ENCODE measurements around the gene DBNDD2. TPM values are rescaled to one million over a fixed set of nuclear protein-coding genes. Genes with fewer than 3 reads are reported as not detected.

DBNDD2 gene
- total RNA-seq, 1 donor from 2014 or later: 100 TPM

- TF ChIP-seq, protein P1, sequence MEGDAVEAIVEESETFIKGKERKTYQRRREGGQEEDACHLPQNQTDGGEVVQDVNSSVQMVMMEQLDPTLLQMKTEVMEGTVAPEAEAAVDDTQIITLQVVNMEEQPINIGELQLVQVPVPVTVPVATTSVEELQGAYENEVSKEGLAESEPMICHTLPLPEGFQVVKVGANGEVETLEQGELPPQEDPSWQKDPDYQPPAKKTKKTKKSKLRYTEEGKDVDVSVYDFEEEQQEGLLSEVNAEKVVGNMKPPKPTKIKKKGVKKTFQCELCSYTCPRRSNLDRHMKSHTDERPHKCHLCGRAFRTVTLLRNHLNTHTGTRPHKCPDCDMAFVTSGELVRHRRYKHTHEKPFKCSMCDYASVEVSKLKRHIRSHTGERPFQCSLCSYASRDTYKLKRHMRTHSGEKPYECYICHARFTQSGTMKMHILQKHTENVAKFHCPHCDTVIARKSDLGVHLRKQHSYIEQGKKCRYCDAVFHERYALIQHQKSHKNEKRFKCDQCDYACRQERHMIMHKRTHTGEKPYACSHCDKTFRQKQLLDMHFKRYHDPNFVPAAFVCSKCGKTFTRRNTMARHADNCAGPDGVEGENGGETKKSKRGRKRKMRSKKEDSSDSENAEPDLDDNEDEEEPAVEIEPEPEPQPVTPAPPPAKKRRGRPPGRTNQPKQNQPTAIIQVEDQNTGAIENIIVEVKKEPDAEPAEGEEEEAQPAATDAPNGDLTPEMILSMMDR (IDR thresholded peaks at IDR 0.05): no peak
- Histone ChIP-seq H3K27ac (no peak overlapping the region), H3K27me3 (no peaks in the 10 kb centered on the region), H3K4me3 (no peak overlapping the region), H3K9me3 (no peaks in the 10 kb centered on the region), H3K36me3 (peaks cover 22 to 37% of the 10 kb centered on the region in 2 donors), H3K4me1 (peaks cover 8 to 30% of the 10 kb centered on the region in 2 donors)
- DNase-seq (ENCODE audit: low spot score in 2 of 2): no peak
- intact Hi-C loops (cut with DNase I): no loop called here
Observed at GRCh38 chr20:45413479-45413878, 5.4 kb downstream of the DBNDD2 start.

DNA sequence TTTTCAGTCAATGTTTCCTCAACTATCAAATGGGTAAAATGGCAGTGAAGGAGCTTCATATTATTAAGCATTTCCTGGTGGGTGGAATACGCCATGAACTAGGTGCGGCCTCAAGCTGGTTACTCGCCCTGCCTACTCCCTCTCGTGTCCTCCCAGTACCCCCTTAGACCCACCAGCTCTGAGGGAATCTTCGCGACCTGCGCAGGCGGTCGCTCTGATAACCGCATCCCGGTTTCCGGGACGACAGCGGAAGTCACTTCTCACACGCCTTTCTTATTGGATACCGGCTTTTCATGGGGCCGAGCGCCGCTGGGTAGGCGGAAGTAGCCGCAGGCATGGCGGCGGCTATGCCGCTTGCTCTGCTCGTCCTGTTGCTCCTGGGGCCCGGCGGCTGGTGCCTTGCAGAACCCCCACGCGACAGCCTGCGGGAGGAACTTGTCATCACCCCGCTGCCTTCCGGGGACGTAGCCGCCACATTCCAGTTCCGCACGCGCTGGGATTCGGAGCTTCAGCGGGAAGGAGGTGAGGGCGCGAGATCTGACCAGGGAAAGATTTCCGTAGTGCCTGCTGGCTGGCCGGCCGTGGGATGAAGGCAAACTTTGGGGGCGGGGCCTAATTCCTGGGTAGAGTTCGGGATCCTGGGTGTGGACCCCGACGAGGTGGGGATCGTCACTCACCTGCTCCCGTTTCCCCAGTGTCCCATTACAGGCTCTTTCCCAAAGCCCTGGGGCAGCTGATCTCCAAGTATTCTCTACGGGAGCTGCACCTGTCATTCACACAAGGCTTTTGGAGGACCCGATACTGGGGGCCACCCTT lies 7.9 kb downstream of the DBNDD2 start, which contains the start of gene PIGT:
Gene PIGT (plus strand): TSS at position 320 of the 816 bp plus-strand sequence. CDS start 16 bp downstream, at position 336.
- intact Hi-C loops (cut with DNase I): loop anchor here (1.0 to 2.0 kb wide), 3 partner anchors 9 to 53 kb away; partner anchors contain the start of gene SYS1

DNA sequence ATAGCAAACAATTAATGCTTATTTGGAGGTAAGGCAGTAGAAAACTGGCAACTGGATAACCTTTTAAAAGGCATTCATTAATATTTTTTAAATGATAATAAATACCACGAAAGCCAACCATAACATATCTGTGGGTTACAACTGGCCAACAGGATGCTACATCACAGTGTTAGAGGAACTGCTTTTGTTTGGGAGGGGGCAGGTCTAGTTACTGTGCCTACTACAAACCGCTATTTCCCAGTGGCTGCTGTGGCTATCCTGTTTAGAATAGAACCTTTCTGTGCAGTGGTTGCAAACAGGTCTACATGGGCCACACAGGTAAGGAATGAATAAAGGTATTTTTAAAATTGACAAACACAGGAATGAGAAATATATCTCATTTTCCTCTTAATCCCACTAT lies 8.8 kb downstream of the DBNDD2 start:
- Histone ChIP-seq H3K4me3 (peak overlapping the region; percentile 89 to 91), H3K9me3 (no peaks in the 10 kb centered on the region), H3K4me1 (peaks cover 6 to 25% of the 10 kb centered on the region in 2 donors), H3K27ac (no peak overlapping the region), H3K36me3 (peaks cover 20 to 35% of the 10 kb centered on the region in 2 donors), H3K27me3 (no peaks in the 10 kb centered on the region)
- intact Hi-C loops (cut with DNase I): loop anchor here (1.0 to 2.0 kb wide), 2 partner anchors 10 to 20 kb away; no protein-coding TSS in a partner anchor
- TF ChIP-seq, protein P1 (IDR thresholded peaks at IDR 0.05): no peak
- DNase-seq (ENCODE audit: low spot score in 2 of 2): no peak

More for the DNA sequence above, 7.9 kb downstream of the DBNDD2 start, which contains the start of gene PIGT:
- Histone ChIP-seq H3K9me3 (no peaks in the 10 kb centered on the region), H3K4me3 (peak within 1 kb of the TSS; percentile 89 to 91), H3K27ac (peak within 1 kb of the TSS; percentile 76 to 83), H3K4me1 (peaks cover 6 to 25% of the 10 kb centered on the region in 2 donors), H3K36me3 (peaks cover 20 to 34% of the 10 kb centered on the region in 2 donors), H3K27me3 (no peaks in the 10 kb centered on the region)
- DNase-seq (ENCODE audit: low spot score in 2 of 2): peak; percentile 64 to 94
- TF ChIP-seq, protein P1 (IDR thresholded peaks at IDR 0.05): no peak

- Histone ChIP-seq H3K27me3 (no peaks in the 10 kb centered on the region), H3K27ac (peak overlapping the region; percentile 71 to 75), H3K9me3 (no peaks in the 10 kb centered on the region), H3K4me3 (no peak overlapping the region), H3K4me1 (peaks cover 6 to 25% of the 10 kb centered on the region in 2 donors), H3K36me3 (peaks cover 43 to 54% of the 10 kb centered on the region in 2 donors)
- intact Hi-C loops (cut with DNase I): loop anchor here (1.0 kb wide), 1 partner anchor 45 kb away; no protein-coding TSS in a partner anchor
- peak in 1 of 2 donors; percentile 90 for DNase-seq (ENCODE audit: low spot score in 2 of 2)
- TF ChIP-seq, protein P1 (IDR thresholded peaks at IDR 0.05): no peak
Observed at GRCh38 chr20:45419188-45420091, 11.4 kb downstream of the DBNDD2 start.

GRCh38 chr20:45420125-45420524 lies 12.0 kb downstream of the DBNDD2 start:
- intact Hi-C loops (cut with DNase I): no loop called here
- Histone ChIP-seq H3K4me1 (peaks cover 6 to 25% of the 10 kb centered on the region in 2 donors), H3K36me3 (peaks cover 48 to 60% of the 10 kb centered on the region in 2 donors), H3K4me3 (no peak overlapping the region), H3K27me3 (no peaks in the 10 kb centered on the region), H3K9me3 (no peaks in the 10 kb centered on the region), H3K27ac (peak overlapping the region; percentile 45 to 46)
- TF ChIP-seq, protein P1 (IDR thresholded peaks at IDR 0.05): no peak
- no peak for DNase-seq (ENCODE audit: low spot score in 2 of 2)
